ENCODE results near the gene RAB22A.

GRCh38 chr20:58394801-58395200, 85.3 kb downstream of the RAB22A start:
- TF ChIP-seq SIN3A (IDR thresholded peaks at IDR 0.05; ENCODE audit: borderline replicate concordance, insufficient read depth, low read length), result no peak
- TF ChIP-seq REST (IDR thresholded peaks at IDR 0.05; ENCODE audit: insufficient read depth in 1 of 2, low read depth in 2 of 2, low read length in 2 of 2), result no peak
- no peak for TF ChIP-seq POLR2AphosphoS5 (IDR thresholded peaks at IDR 0.05; ENCODE audit: low read depth, low read length)
- no peak for TF ChIP-seq TAF1 (IDR thresholded peaks at IDR 0.05; ENCODE audit: borderline replicate concordance, insufficient read depth, low read length)
- no peak for TF ChIP-seq FOXP2 (optimal IDR thresholded peaks at IDR 0.05; ENCODE audit: borderline replicate concordance, extremely low read depth, extremely low read length, insufficient read depth)
